Measurements from ENCODE around the gene PROCA1. TPM values are rescaled to one million over a fixed set of nuclear protein-coding genes. Genes with fewer than 3 reads are reported as not detected.
A peak's percentile ranks its signal among the peaks of the same experiment; 100 is the strongest.

The PROCA1 gene
- total RNA-seq, 6 donors from 2014 or later, result 1.2 to 11.5 (median 3.4) TPM

- Histone ChIP-seq H3K27me3 (no peaks in the 10 kb centered on the region), H3K9me3 (no peaks in the 10 kb centered on the region), H3K36me3 (peaks cover 0 to 30% (median 14%) of the 10 kb centered on the region in 4 donors), H3K27ac (peak overlapping the region; percentile 81 to 92 (median 88)), H3K4me1 (peaks cover 40 to 61% (median 52%) of the 10 kb centered on the region in 4 donors), H3K4me3 (peak overlapping the region; percentile 18 to 71 (median 52))
- WGBS, 2 donors, result 14 to 68% methylated on average over 6 to 30 of the region's 63 CpGs
- DNase-seq, result peak; percentile 38 to 88
- peak in 1 of 4 donors; percentile 19 for TF ChIP-seq POLR2A (IDR thresholded peaks at IDR 0.05)
- no peak for TF ChIP-seq EP300 (IDR thresholded peaks at IDR 0.05)
- TF ChIP-seq, protein P1, sequence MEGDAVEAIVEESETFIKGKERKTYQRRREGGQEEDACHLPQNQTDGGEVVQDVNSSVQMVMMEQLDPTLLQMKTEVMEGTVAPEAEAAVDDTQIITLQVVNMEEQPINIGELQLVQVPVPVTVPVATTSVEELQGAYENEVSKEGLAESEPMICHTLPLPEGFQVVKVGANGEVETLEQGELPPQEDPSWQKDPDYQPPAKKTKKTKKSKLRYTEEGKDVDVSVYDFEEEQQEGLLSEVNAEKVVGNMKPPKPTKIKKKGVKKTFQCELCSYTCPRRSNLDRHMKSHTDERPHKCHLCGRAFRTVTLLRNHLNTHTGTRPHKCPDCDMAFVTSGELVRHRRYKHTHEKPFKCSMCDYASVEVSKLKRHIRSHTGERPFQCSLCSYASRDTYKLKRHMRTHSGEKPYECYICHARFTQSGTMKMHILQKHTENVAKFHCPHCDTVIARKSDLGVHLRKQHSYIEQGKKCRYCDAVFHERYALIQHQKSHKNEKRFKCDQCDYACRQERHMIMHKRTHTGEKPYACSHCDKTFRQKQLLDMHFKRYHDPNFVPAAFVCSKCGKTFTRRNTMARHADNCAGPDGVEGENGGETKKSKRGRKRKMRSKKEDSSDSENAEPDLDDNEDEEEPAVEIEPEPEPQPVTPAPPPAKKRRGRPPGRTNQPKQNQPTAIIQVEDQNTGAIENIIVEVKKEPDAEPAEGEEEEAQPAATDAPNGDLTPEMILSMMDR (IDR thresholded peaks at IDR 0.05), result no peak
- TF ChIP-seq POLR2AphosphoS5 (IDR thresholded peaks at IDR 0.05), result no peak
- peak in 1 of 2 donors; percentile 11 for ATAC-seq (ENCODE audit: low FRiP score in 2 of 2)
These were observed 5.3 kb upstream of the PROCA1 start for GRCh38 chr17:28716740-28717577.

GRCh38 chr17:28715217-28715616 is 3.5 kb upstream of the PROCA1 start:
- peaks cover 0 to 15% (median 9%) of the 10 kb centered on the region in 4 donors for H3K36me3 ChIP-seq
- H3K27me3 ChIP-seq, result no peaks in the 10 kb centered on the region
- H3K4me1 ChIP-seq, result peaks cover 29 to 58% (median 43%) of the 10 kb centered on the region in 4 donors
- no peak overlapping the region for H3K27ac ChIP-seq
- TF ChIP-seq EP300 (IDR thresholded peaks at IDR 0.05) (no peak), POLR2A (IDR thresholded peaks at IDR 0.05) (no peak), POLR2AphosphoS5 (IDR thresholded peaks at IDR 0.05) (no peak)
- TF ChIP-seq, protein P1 (IDR thresholded peaks at IDR 0.05), result no peak
- DNase-seq, result no peak
- no peak overlapping the region for H3K4me3 ChIP-seq
- ATAC-seq (ENCODE audit: low FRiP score in 2 of 2), result no peak
- H3K9me3 ChIP-seq, result no peaks in the 10 kb centered on the region
- 97 to 98% methylated on average over 2 of the region's 2 CpGs for WGBS, 2 donors

DNA sequence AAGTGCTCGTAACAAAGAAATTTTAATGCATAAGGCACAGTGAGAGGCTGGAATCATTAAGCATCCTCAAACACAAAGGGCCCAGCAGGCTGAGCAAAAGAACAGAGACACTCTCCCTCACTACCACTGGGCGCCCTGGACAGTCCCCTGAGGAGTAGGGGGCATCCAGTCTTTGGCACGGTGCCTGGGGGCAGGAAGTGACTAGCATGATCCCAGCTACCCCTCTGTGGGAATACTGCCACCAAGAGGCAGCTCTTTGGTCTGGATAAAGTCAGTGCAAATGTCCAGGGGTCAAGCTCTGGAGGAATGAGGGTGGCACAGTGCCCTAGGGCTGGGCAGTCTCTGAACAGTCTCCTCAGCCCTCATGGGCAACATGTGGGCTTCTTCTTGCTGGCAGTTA is 2.6 kb upstream of the PROCA1 start:
- peaks cover 32 to 59% (median 44%) of the 10 kb centered on the region in 4 donors for H3K4me1 ChIP-seq

DNA sequence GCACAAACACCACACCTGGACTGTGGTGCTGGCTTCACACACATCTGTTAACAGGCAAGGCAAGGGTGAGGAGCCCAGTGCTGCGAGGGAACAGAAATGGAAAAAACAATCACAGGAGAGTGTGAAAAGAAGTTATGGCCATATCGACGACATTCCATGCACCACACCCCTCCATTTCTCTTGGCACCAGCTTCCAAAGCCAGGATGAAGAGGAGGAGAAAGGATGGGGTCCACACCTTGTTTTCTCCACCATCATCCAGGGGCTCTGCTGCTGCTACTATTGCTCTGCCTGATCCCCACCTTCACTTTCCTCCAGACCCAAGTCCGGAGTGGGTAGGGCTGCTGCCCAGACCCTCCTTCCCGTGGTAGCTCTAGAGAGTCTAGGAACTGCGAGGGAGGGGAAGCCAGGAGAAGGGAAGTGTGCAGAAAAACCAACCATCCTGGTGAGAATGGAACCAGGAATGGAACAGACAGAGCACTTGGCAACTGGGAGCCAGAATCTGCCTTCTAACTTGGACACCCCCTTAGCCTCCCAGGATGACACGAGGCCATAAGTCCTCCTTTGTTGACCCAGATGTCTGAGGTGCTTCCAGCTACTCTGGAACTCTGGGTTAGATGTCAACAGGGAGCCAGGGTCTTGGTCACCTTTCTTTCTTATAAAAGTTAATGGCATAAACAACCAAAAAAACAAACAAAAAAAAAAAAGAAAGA is 1.2 kb upstream of the PROCA1 start:
- Histone ChIP-seq H3K27ac (no peak overlapping the region), H3K4me3 (no peak overlapping the region), H3K9me3 (no peaks in the 10 kb centered on the region), H3K4me1 (peaks cover 23 to 45% (median 31%) of the 10 kb centered on the region in 4 donors), H3K27me3 (no peaks in the 10 kb centered on the region), H3K36me3 (peaks cover 0 to 15% (median 9%) of the 10 kb centered on the region in 4 donors)
- WGBS, 2 donors, result 79 to 84% methylated on average over 7 of the region's 7 CpGs
- no peak for TF ChIP-seq POLR2AphosphoS5 (IDR thresholded peaks at IDR 0.05)
- TF ChIP-seq, protein P1 (IDR thresholded peaks at IDR 0.05), result no peak
- TF ChIP-seq POLR2A (IDR thresholded peaks at IDR 0.05), result no peak
- TF ChIP-seq EP300 (IDR thresholded peaks at IDR 0.05), result no peak
- no peak for DNase-seq
- no peak for ATAC-seq (ENCODE audit: low FRiP score in 2 of 2)

More for the DNA sequence above, 2.6 kb upstream of the PROCA1 start:
- no peak for DNase-seq
- TF ChIP-seq POLR2A (IDR thresholded peaks at IDR 0.05) (no peak), POLR2AphosphoS5 (IDR thresholded peaks at IDR 0.05) (no peak), EP300 (IDR thresholded peaks at IDR 0.05) (no peak)
- TF ChIP-seq, protein P1 (IDR thresholded peaks at IDR 0.05), result no peak
- Histone ChIP-seq H3K27me3 (no peaks in the 10 kb centered on the region), H3K4me3 (no peak overlapping the region), H3K36me3 (peaks cover 0 to 15% (median 9%) of the 10 kb centered on the region in 4 donors), H3K9me3 (no peaks in the 10 kb centered on the region), H3K27ac (no peak overlapping the region)
- no peak for ATAC-seq (ENCODE audit: low FRiP score in 2 of 2)
- WGBS, 2 donors, result 68 to 100% methylated on average over 1 to 3 of the region's 3 CpGs
